Fibroblast of mammary gland (primary cell): ENCODE measurements around the gene CHCHD10.

Source experiments
- DNase-seq: peaks from one replicate; pipeline ENCODE4 v3.0.0-alpha.2; 2010; ENCODE audit warnings: low read depth
- H3K4me3 ChIP-seq: 2 replicates; pipeline ENCODE4 v1.5.1; 2011; ENCODE audit warnings: low read depth, mild to moderate bottlenecking, low read length, moderate library complexity; ENCODE audit not compliant: control insufficient read depth
- CTCF ChIP-seq: conservative IDR thresholded peaks from 2 replicates; pipeline ENCODE4 v1.5.1; 2011; ENCODE audit warnings: low read depth, low read length, inconsistent platforms; ENCODE audit not compliant: control insufficient read depth, insufficient read depth

Gene CHCHD10

DNA sequence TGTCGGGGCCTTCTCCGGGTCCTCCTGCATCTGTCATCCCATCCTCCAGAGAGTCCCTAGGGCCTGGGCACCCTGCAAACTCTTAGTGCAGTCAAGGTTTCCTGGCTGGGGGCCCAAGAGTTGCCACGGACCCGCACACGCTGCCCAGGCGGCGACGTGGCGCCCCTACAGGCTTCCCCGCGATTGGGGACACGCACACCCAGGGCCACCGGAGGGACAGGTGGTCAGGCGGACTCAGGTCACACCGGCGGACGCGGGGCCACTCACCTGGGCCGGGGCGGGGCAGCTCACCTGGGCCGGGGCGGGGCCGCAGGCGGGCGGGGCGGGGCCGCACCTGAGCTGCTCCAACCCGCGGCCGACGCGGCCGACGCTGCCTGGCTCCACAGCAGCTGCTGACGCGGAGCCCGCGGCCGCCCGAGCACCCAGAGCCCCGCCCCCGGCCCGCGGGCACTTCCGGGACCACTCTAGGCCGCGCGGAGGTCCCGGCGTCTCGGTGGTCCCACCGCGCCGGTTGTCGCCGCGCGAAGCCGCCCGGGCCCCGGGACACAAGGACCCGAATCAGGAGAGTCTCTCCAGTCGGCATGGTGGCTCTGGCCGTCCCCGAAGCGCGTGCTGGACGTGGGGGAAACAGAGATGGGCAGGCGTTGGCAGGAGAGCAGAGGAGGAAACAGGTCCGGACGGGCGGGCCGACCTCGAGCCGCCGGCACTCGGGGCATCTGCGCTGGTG, 16.9 kb downstream of the CHCHD10 start, which contains the start of gene ZNF70:
Gene ZNF70, minus strand, starts transcription at position 399 of the 727 bp plus-strand sequence. CDS start 5,972 bp downstream, outside the sequence.
- peak; percentile 69 for DNase-seq
- H3K4me3 ChIP-seq = peak within 1 kb of the TSS; percentile 84
- no peak for TF ChIP-seq CTCF

DNA sequence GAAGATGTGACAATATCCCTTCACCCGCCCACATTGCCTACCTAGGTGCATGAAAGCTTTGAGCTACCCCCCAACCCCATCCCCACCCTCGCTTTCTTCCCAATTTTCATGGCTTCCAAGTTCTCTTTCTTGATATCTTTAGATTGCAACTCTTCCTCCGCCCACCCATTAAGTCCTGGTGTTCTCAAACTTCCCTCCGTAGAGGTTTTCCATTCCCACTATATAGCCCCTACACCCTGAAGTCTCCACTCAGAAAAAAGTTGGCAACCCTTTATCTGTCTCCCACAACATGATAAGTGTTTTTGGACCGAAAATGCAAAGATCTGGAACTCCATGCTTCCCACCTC, 17.4 kb downstream of the CHCHD10 start:
- TF ChIP-seq CTCF = no peak
- no peak for DNase-seq
- H3K4me3 ChIP-seq = peak overlapping the region; percentile 84

GRCh38 chr22:23749841-23750301, 17.9 kb downstream of the CHCHD10 start:
- H3K4me3 ChIP-seq = peak overlapping the region; percentile 84
- TF ChIP-seq CTCF = no peak

GRCh38 chr22:23745791-23746190, 22.0 kb downstream of the CHCHD10 start:
- no peak for DNase-seq
- TF ChIP-seq CTCF = no peak
- no peak overlapping the region for H3K4me3 ChIP-seq

More at GRCh38 chr22:23749841-23750301, 17.9 kb downstream of the CHCHD10 start:
- DNase-seq = no peak

DNA sequence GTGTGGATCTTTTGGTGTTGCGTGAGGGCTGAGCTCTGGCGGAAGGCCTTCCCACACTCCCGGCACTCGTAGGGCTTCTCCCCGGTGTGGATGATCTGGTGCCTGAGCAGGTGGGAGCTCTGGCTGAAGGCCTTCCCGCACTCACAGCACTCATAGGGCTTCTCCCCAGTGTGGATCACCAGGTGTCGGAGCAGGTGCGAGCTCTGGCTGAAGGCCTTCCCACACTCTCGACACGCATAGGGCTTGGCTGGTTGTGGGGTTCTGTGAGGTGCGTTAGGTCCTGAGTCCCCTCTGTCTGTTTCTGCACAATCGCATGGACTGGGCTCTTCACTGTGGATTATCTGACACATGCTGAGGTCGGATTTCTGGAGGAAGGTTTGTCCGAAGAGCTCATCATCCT, 23.3 kb downstream of the CHCHD10 start:
- no peak overlapping the region for H3K4me3 ChIP-seq
- no peak for TF ChIP-seq CTCF
- DNase-seq = no peak

GRCh38 chr22:23744001-23744400, 23.8 kb downstream of the CHCHD10 start:
- no peak overlapping the region for H3K4me3 ChIP-seq

More at GRCh38 chr22:23744001-23744400, 23.8 kb downstream of the CHCHD10 start:
- no peak for DNase-seq
- no peak for TF ChIP-seq CTCF
